Liver (tissue), 9 donors: ENCODE measurements around the gene HDDC2. TPM values are rescaled to one million over a fixed set of nuclear protein-coding genes. Genes with fewer than 3 reads are reported as not detected.

Experiments used
- DNase-seq: peaks from one replicate; pipeline ENCODE4 v3.0.0-alpha.2; 2017; ENCODE audit warnings: low spot score
- H3K27ac ChIP-seq, 2 donors: one replicate each; pipeline ENCODE4 v1.7.0; 2013; ENCODE audit warnings: inconsistent platforms in 2 of 2, low read length in 2 of 2, control low read depth in 1 of 2, low read depth in 1 of 2, mild to moderate bottlenecking in 1 of 2
- H3K27me3 ChIP-seq, 4 donors: one replicate each; pipeline versions ENCODE4 v1.6.1 to v1.7.0; 2013; ENCODE audit warnings: low read length in 3 of 4, inconsistent platforms in 1 of 4, mild to moderate bottlenecking in 1 of 4, moderate library complexity in 1 of 4; ENCODE audit not compliant: control insufficient read depth in 4 of 4, insufficient read depth in 4 of 4
- H3K36me3 ChIP-seq, 4 donors: one replicate each; pipeline versions ENCODE4 v1.6.1 to v1.7.0; 2013; ENCODE audit warnings: low read length in 3 of 4, mild to moderate bottlenecking in 3 of 4, low read depth in 1 of 4, moderate library complexity in 1 of 4; ENCODE audit not compliant: control insufficient read depth in 4 of 4, insufficient read depth in 3 of 4
- H3K4me1 ChIP-seq, 4 donors: one replicate each; pipeline versions ENCODE4 v1.6.1 to v1.7.0; 2013; ENCODE audit warnings: low read length in 3 of 4, mild to moderate bottlenecking in 3 of 4, moderate library complexity in 1 of 4; ENCODE audit not compliant: control insufficient read depth in 4 of 4, insufficient read depth in 4 of 4
- H3K4me3 ChIP-seq, 3 donors: one replicate each; pipeline versions ENCODE4 v1.6.1 to v1.7.0; 2013; ENCODE audit warnings: low read length in 3 of 3, control low read depth in 1 of 3, low read depth in 1 of 3, mild to moderate bottlenecking in 1 of 3
- H3K9ac ChIP-seq, 2 donors: one replicate each; pipeline ENCODE4 v1.7.0; 2013; ENCODE audit warnings: low read length in 2 of 2, mild to moderate bottlenecking in 2 of 2, moderate library complexity in 2 of 2, control low read depth in 1 of 2, low read depth in 1 of 2
- H3K9me3 ChIP-seq, 4 donors: one replicate each; pipeline versions ENCODE4 v1.6.1 to v1.7.0; 2013; ENCODE audit warnings: low read length in 3 of 4; ENCODE audit not compliant: control insufficient read depth in 4 of 4
- EGR1 ChIP-seq, 2 donors: IDR thresholded peaks; 2 replicates each; pipeline ENCODE4 v1.6.1; 2016 to 2018; ENCODE audit warnings: antibody characterized with exemption in 2 of 2, low read depth in 2 of 2
- FOXA1 ChIP-seq: IDR thresholded peaks from 2 replicates; pipeline ENCODE4 v1.6.1; 2016; ENCODE audit warnings: antibody characterized with exemption
- GABPA ChIP-seq, 2 donors: IDR thresholded peaks in 1 of 2; conservative IDR thresholded peaks in 1 of 2; 2 replicates each; pipeline ENCODE4 v1.6.1; 2016; ENCODE audit warnings: antibody characterized with exemption in 2 of 2, mild to moderate bottlenecking in 1 of 2, moderate library complexity in 1 of 2
- HNF4A ChIP-seq, 2 donors: conservative IDR thresholded peaks; 2 replicates each; pipeline ENCODE4 v1.6.1; 2016; ENCODE audit warnings: antibody characterized with exemption in 2 of 2, mild to moderate bottlenecking in 2 of 2
- HNF4G ChIP-seq: IDR thresholded peaks from 2 replicates; pipeline ENCODE4 v1.6.1; 2016; ENCODE audit warnings: antibody characterized with exemption
- JUND ChIP-seq, 2 donors: IDR thresholded peaks; 2 replicates each; pipeline ENCODE4 v1.6.1; 2016; ENCODE audit warnings: antibody characterized with exemption in 2 of 2
- NR2F2 ChIP-seq: IDR thresholded peaks from 2 replicates; pipeline ENCODE4 v1.6.1; 2016; ENCODE audit warnings: antibody characterized with exemption
- REST ChIP-seq: IDR thresholded peaks from 2 replicates; pipeline ENCODE4 v1.6.1; 2016; ENCODE audit warnings: antibody characterized with exemption, mild to moderate bottlenecking
- RXRA ChIP-seq, 2 donors: IDR thresholded peaks; 2 replicates each; pipeline ENCODE4 v1.6.1; 2017 to 2018; ENCODE audit warnings: antibody characterized with exemption in 2 of 2, mild to moderate bottlenecking in 1 of 2
- SP1 ChIP-seq: IDR thresholded peaks from 2 replicates; pipeline ENCODE4 v1.6.1; 2018; ENCODE audit warnings: antibody characterized with exemption, mild to moderate bottlenecking
- YY1 ChIP-seq: IDR thresholded peaks from 2 replicates; pipeline ENCODE4 v1.6.1; 2016; ENCODE audit warnings: antibody characterized with exemption, mild to moderate bottlenecking
- WGBS: extraction: QIAGEN DNeasy Blood & Tissue Kit; methylation state at CpG from one replicate; pipeline ENCODE4 v1.1.7; 2013; 5-methylcytosine and 5-hydroxymethylcytosine counted together
- polyA plus RNA-seq, 2 donors: library from polyadenylated mRNA; stranded (reverse) in 1 of 2; unstranded in 1 of 2; fragments of 200-250 nt in 1 of 2; fragments of >200 nt in 1 of 2; fragmentation: Nextera tagmentation in 1 of 2; extraction: Ambion mirVana in 1 of 2; gene quantifications; one replicate each; pipeline versions ENCODE4 v1.2.1 to v1.2.3, GENCODE V29; 2013 to 2015
- total RNA-seq, 2 donors: library from RNA; depleted of rRNA; stranded (reverse); fragments of >200 nt; gene quantifications; one replicate each; pipeline ENCODE4 v1.2.3, GENCODE V29; 2014
- TF ChIP-seq, protein P1 (sequence below): IDR thresholded peaks from 2 replicates; pipeline ENCODE4 v1.6.1; 2016; ENCODE audit warnings: antibody characterized with exemption
- TF ChIP-seq, protein P2 (sequence below): fragments of 150-350 bp; IDR thresholded peaks from 2 replicates; pipeline ENCODE4 v1.5.1; 2017; ENCODE audit warnings: improper control_type of control experiment, low read depth, low read length; ENCODE audit not compliant: missing input control
- donor health status: healthy.
- donor health status: healthy.
- donor health status: healthy.
- donor health status: healthy.
- donor health status: healthy.

HDDC2 gene
- total and polyA plus RNA-seq, 4 donors: 8.8 to 21.0 (median 11.8) TPM

- H3K27ac ChIP-seq: no peak overlapping the region
- H3K27me3 ChIP-seq: no peaks in the 10 kb centered on the region
- H3K36me3 ChIP-seq: no peaks in the 10 kb centered on the region
- no peak overlapping the region for H3K4me3 ChIP-seq
- no peak for DNase-seq
- 80% methylated on average over 6 of the region's 6 CpGs for WGBS
- H3K4me1 ChIP-seq: peaks cover 0 to 15% (median 9%) of the 10 kb centered on the region in 4 donors
- TF ChIP-seq HNF4A (conservative IDR thresholded peaks at IDR 0.05) (peak; percentile 26 to 49), SP1 (no peak), EGR1 (IDR thresholded peaks at IDR 0.05; ENCODE audit: low read depth in 2 of 2) (no peak), JUND (IDR thresholded peaks at IDR 0.05) (peak in 1 of 2 donors; percentile 40), YY1 (no peak)
- no peak overlapping the region for H3K9ac ChIP-seq
- H3K9me3 ChIP-seq: no peaks in the 10 kb centered on the region
These were observed 5.5 kb upstream of the HDDC2 start for GRCh38 chr6:125307150-125307838.

GRCh38 chr6:125306756-125307149, 5.0 kb upstream of the HDDC2 start:
- peaks cover 0 to 9% (median 5%) of the 10 kb centered on the region in 4 donors for H3K4me1 ChIP-seq
- H3K9ac ChIP-seq: no peak overlapping the region
- 90% methylated on average over 3 of the region's 3 CpGs for WGBS
- no peak overlapping the region for H3K4me3 ChIP-seq
- H3K27ac ChIP-seq: no peak overlapping the region
- DNase-seq: no peak
- TF ChIP-seq FOXA1 (no peak), JUND (IDR thresholded peaks at IDR 0.05) (no peak), NR2F2 (no peak), GABPA (IDR thresholded peaks at IDR 0.05 in 1 of 2, conservative IDR thresholded peaks at IDR 0.05 in 1 of 2) (no peak)
- TF ChIP-seq, protein P1, sequence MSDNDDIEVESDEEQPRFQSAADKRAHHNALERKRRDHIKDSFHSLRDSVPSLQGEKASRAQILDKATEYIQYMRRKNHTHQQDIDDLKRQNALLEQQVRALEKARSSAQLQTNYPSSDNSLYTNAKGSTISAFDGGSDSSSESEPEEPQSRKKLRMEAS: no peak
- H3K36me3 ChIP-seq: no peaks in the 10 kb centered on the region
- no peaks in the 10 kb centered on the region for H3K9me3 ChIP-seq
- no peaks in the 10 kb centered on the region for H3K27me3 ChIP-seq

DNA sequence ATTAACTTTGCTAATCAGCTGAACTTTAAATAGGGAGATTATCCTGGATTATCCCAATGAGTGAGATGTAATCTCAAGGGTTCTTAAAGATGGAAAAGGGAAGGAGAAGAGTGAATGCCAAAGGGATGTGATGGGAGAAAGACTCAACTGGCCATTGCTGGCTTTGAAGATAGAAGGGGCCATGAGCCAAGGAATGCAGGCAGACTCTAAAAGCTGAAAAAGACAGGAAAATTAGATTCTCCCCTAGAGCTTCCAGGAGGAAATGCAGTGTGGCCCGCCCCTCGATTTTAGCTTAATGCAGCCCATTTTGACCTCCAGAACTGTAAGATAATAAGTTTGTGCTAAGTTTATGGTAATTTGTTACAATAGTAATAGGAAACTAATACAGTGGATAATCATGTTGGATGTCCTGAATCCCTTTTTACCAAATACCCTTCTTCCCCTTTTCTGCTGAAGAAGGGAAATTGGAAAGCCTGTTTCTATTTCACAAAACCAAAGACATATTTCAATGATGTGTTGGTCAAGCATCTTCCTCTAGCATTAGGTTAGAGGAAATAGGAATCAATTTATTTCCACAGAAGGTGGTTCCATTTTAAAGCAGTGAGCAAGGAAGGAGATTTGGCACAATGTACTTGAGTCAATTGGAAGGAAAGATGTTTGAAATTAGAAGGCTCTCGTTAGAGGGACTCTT, 3.3 kb upstream of the HDDC2 start:
- 93% methylated on average over 3 of the region's 3 CpGs for WGBS
- no peak overlapping the region for H3K27ac ChIP-seq
- no peak for DNase-seq
- no peak overlapping the region for H3K4me3 ChIP-seq
- TF ChIP-seq EGR1 (IDR thresholded peaks at IDR 0.05; ENCODE audit: low read depth in 2 of 2) (no peak), HNF4G (no peak), RXRA (IDR thresholded peaks at IDR 0.05) (no peak), SP1 (no peak), REST (no peak)
- TF ChIP-seq, protein P2, sequence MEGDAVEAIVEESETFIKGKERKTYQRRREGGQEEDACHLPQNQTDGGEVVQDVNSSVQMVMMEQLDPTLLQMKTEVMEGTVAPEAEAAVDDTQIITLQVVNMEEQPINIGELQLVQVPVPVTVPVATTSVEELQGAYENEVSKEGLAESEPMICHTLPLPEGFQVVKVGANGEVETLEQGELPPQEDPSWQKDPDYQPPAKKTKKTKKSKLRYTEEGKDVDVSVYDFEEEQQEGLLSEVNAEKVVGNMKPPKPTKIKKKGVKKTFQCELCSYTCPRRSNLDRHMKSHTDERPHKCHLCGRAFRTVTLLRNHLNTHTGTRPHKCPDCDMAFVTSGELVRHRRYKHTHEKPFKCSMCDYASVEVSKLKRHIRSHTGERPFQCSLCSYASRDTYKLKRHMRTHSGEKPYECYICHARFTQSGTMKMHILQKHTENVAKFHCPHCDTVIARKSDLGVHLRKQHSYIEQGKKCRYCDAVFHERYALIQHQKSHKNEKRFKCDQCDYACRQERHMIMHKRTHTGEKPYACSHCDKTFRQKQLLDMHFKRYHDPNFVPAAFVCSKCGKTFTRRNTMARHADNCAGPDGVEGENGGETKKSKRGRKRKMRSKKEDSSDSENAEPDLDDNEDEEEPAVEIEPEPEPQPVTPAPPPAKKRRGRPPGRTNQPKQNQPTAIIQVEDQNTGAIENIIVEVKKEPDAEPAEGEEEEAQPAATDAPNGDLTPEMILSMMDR: no peak
- no peaks in the 10 kb centered on the region for H3K9me3 ChIP-seq
- H3K27me3 ChIP-seq: no peaks in the 10 kb centered on the region
- H3K36me3 ChIP-seq: no peaks in the 10 kb centered on the region
- no peak overlapping the region for H3K9ac ChIP-seq
- H3K4me1 ChIP-seq: peaks cover 0 to 8% (median 6%) of the 10 kb centered on the region in 4 donors
